ENCODE results near the gene NELFA.

The NELFA gene

DNA sequence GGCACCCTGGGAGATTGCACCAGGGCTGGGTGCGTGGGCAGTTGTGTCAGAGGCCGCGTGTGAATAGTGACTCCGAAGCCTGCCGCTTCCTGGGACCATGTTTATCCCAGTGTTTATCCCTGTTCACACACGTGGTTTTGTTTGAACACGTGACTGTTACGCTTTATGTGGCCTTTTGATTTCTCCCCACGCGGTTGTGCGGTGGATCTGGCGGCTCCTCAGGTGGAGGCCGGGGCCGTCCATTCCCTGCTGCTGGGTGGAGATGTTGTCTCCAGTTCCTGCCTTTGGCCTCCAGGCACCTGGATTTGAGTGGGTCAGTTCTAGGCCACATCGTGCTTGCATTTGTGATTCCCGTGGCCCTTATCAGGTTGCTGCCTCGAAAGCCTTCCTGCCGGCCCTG lies 35.1 kb downstream of the NELFA start:
- WGBS = 97% methylated on average over 18 of the region's 18 CpGs
- no peak overlapping the region for H2BK12ac ChIP-seq (ENCODE audit: low read length in 2 of 2)
- H2BK15ac ChIP-seq (ENCODE audit: low read depth, poor library complexity, severe bottlenecking) = no peak overlapping the region
- no peak overlapping the region for H2AFZ ChIP-seq (ENCODE audit: low read depth, low read length)
- no peak overlapping the region for H3K9ac ChIP-seq (ENCODE audit: low read length)
- H2BK120ac ChIP-seq (ENCODE audit: low read depth, low read length) = no peak overlapping the region
- H3K4me1 ChIP-seq (ENCODE audit: control insufficient read depth, insufficient read depth, low read depth, low read length) = peaks cover 4% of the 10 kb centered on the region
- no peaks in the 10 kb centered on the region for H3K27me3 ChIP-seq (ENCODE audit: control insufficient read depth in 1 of 2, insufficient read depth in 1 of 2, low read length in 2 of 2)
- H2AK5ac ChIP-seq (ENCODE audit: low read length, severe bottlenecking) = no peak overlapping the region
- H3K18ac ChIP-seq (ENCODE audit: low read depth in 1 of 2, low read length in 2 of 2) = no peak overlapping the region
- H3K9me3 ChIP-seq (ENCODE audit: control insufficient read depth, low read length) = no peaks in the 10 kb centered on the region
- H3K4me3 ChIP-seq (ENCODE audit: insufficient read depth in 1 of 2, low read depth in 1 of 2, low read length in 2 of 2) = no peak overlapping the region
- no peak for DNase-seq
- no peak overlapping the region for H2BK5ac ChIP-seq (ENCODE audit: low read depth, low read length, poor library complexity, severe bottlenecking)
- H3K14ac ChIP-seq (ENCODE audit: low read length in 2 of 2) = no peak overlapping the region
- no peak overlapping the region for H4K8ac ChIP-seq (ENCODE audit: low read length)
- no peak overlapping the region for H4K91ac ChIP-seq (ENCODE audit: low read length)
- H3K4me2 ChIP-seq (ENCODE audit: low read length, poor library complexity, severe bottlenecking) = no peak overlapping the region
- H3K4ac ChIP-seq (ENCODE audit: low read depth in 1 of 2, low read length in 2 of 2) = no peak overlapping the region
- peaks cover 45% of the 10 kb centered on the region for H3K79me1 ChIP-seq (replicated peaks; ENCODE audit: low read length, poor library complexity, severe bottlenecking)
- no peak overlapping the region for H3K23ac ChIP-seq (ENCODE audit: low read length in 2 of 2)
- peaks cover 69 to 75% of the 10 kb centered on the region in 2 experiments for H3K36me3 ChIP-seq (ENCODE audit: control insufficient read depth in 1 of 2, insufficient read depth in 2 of 2, low read depth in 1 of 2, low read length in 2 of 2)
- H3K27ac ChIP-seq (ENCODE audit: low read length, poor library complexity, severe bottlenecking) = no peak overlapping the region

DNA sequence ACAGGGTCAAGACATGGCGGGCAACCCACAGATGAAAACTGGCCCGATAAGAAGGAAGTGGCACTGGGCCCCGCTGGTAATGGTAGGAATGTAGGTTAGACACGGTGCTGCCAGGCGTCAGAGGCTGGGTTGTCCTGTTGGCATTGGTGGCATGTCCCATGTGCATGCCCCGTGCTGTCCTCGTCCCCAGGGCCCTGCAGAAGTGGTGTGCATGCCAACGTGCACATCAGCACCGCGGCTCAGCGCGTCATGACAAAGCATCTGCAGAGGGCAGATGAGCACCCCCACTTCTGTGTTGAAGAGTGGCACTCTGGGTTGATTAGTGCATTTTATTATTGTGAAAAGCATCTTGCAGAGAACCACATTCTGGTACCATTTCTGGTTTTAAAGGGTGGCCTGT lies 35.6 kb downstream of the NELFA start:
- Histone ChIP-seq H3K4me2 (ENCODE audit: low read length, poor library complexity, severe bottlenecking) (no peak overlapping the region), H3K9me3 (ENCODE audit: control insufficient read depth, low read length) (no peaks in the 10 kb centered on the region), H3K23ac (ENCODE audit: low read length in 2 of 2) (no peak overlapping the region), H3K4ac (ENCODE audit: low read depth in 1 of 2, low read length in 2 of 2) (no peak overlapping the region), H2BK15ac (ENCODE audit: low read depth, poor library complexity, severe bottlenecking) (no peak overlapping the region), H2BK5ac (ENCODE audit: low read depth, low read length, poor library complexity, severe bottlenecking) (no peak overlapping the region), H3K14ac (ENCODE audit: low read length in 2 of 2) (no peak overlapping the region), H3K18ac (ENCODE audit: low read depth in 1 of 2, low read length in 2 of 2) (no peak overlapping the region), H3K27me3 (ENCODE audit: control insufficient read depth in 1 of 2, insufficient read depth in 1 of 2, low read length in 2 of 2) (no peaks in the 10 kb centered on the region), H3K4me3 (ENCODE audit: insufficient read depth in 1 of 2, low read depth in 1 of 2, low read length in 2 of 2) (no peak overlapping the region), H2AK5ac (ENCODE audit: low read length, severe bottlenecking) (no peak overlapping the region), H2BK12ac (ENCODE audit: low read length in 2 of 2) (no peak overlapping the region), H4K8ac (ENCODE audit: low read length) (no peak overlapping the region), H4K91ac (ENCODE audit: low read length) (no peak overlapping the region), H3K27ac (ENCODE audit: low read length, poor library complexity, severe bottlenecking) (no peak overlapping the region), H3K9ac (ENCODE audit: low read length) (no peak overlapping the region), H2AFZ (ENCODE audit: low read depth, low read length) (no peak overlapping the region), H3K36me3 (ENCODE audit: control insufficient read depth in 1 of 2, insufficient read depth in 2 of 2, low read depth in 1 of 2, low read length in 2 of 2) (peaks cover 67 to 71% of the 10 kb centered on the region in 2 experiments), H3K79me1 (replicated peaks; ENCODE audit: low read length, poor library complexity, severe bottlenecking) (peaks cover 41% of the 10 kb centered on the region), H3K4me1 (ENCODE audit: control insufficient read depth, insufficient read depth, low read depth, low read length) (peaks cover 4% of the 10 kb centered on the region), H2BK120ac (ENCODE audit: low read depth, low read length) (no peak overlapping the region)
- no peak for DNase-seq
- 96% methylated on average over 12 of the region's 12 CpGs for WGBS

DNA sequence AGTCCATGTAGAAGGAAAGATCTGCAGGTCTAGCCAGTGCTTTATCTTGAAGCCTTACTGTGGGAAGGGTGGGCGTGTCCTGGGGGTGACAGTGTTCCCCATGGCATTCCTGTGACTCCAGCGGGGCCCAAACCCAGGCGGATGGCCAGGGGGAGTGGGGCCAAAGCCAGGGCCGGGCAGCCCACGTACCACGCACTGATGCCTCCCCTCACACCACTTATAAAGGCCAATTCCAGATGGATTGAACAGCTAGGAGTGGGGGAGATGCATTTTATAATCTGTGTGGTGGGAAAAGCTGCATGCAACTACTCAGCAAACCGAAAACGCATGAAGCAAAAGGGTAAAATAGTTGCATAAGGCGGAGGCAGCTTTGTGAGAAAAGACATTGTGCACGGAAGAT lies 36.4 kb downstream of the NELFA start:
- WGBS = 96% methylated on average over 7 of the region's 10 CpGs
- H3K4me1 ChIP-seq (ENCODE audit: control insufficient read depth, insufficient read depth, low read depth, low read length) = peaks cover 4% of the 10 kb centered on the region

DNA sequence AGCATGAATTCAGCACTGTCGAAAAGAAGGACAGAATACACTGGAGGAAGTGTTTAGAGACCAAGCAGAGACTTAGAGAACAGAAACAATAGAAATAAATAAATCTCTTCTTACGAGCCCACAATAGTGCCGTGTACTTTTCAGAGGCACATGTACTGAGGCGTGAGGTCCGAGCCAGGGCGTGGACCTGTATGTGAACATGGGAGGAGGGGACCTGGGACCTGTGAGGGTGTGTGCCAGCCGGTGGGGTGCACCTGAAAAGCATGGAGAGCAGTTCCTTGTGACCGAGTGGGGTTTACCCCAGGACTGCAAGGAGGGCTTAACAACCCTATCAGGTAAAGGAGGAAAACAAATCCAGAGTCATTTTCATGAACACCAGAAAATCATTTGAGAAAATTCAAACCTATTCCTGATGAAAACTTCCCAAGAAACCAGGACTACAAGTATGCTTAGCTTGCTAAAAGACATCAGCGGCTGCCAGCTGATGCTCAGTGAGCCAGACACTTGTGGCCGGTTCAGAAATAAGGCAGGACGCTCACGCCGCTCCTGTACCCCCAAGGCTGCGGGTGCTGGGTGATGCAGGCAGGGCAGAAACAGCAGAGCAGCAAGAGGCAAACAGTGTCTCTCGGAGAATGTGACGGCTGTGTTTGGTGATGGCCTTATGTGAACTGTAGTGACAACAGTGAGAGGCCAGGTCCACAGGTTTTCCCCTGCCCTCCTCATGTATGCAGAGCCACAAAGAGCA lies 37.1 kb downstream of the NELFA start:
- DNase-seq = no peak
- no peak overlapping the region for H3K9ac ChIP-seq (ENCODE audit: low read length)
- H3K4me3 ChIP-seq (ENCODE audit: insufficient read depth in 1 of 2, low read depth in 1 of 2, low read length in 2 of 2) = no peak overlapping the region
- H3K27me3 ChIP-seq (ENCODE audit: control insufficient read depth in 1 of 2, insufficient read depth in 1 of 2, low read length in 2 of 2) = no peaks in the 10 kb centered on the region
- H4K91ac ChIP-seq (ENCODE audit: low read length) = no peak overlapping the region
- H4K8ac ChIP-seq (ENCODE audit: low read length) = no peak overlapping the region
- H3K4me2 ChIP-seq (ENCODE audit: low read length, poor library complexity, severe bottlenecking) = no peak overlapping the region
- peaks cover 36% of the 10 kb centered on the region for H3K79me1 ChIP-seq (replicated peaks; ENCODE audit: low read length, poor library complexity, severe bottlenecking)
- H3K18ac ChIP-seq (ENCODE audit: low read depth in 1 of 2, low read length in 2 of 2) = no peak overlapping the region
- no peak overlapping the region for H3K27ac ChIP-seq (ENCODE audit: low read length, poor library complexity, severe bottlenecking)
- H3K4me1 ChIP-seq (ENCODE audit: control insufficient read depth, insufficient read depth, low read depth, low read length) = peaks cover 4% of the 10 kb centered on the region
- no peak overlapping the region for H2BK120ac ChIP-seq (ENCODE audit: low read depth, low read length)
- H2AFZ ChIP-seq (ENCODE audit: low read depth, low read length) = no peak overlapping the region
- H3K4ac ChIP-seq (ENCODE audit: low read depth in 1 of 2, low read length in 2 of 2) = no peak overlapping the region
- WGBS = 98% methylated on average over 16 of the region's 16 CpGs
- no peaks in the 10 kb centered on the region for H3K9me3 ChIP-seq (ENCODE audit: control insufficient read depth, low read length)
- no peak overlapping the region for H2BK15ac ChIP-seq (ENCODE audit: low read depth, poor library complexity, severe bottlenecking)
- H3K23ac ChIP-seq (ENCODE audit: low read length in 2 of 2) = no peak overlapping the region
- no peak overlapping the region for H2AK5ac ChIP-seq (ENCODE audit: low read length, severe bottlenecking)
- H2BK12ac ChIP-seq (ENCODE audit: low read length in 2 of 2) = no peak overlapping the region
- H3K36me3 ChIP-seq (ENCODE audit: control insufficient read depth in 1 of 2, insufficient read depth in 2 of 2, low read depth in 1 of 2, low read length in 2 of 2) = peaks cover 54 to 58% of the 10 kb centered on the region in 2 experiments
- no peak overlapping the region for H3K14ac ChIP-seq (ENCODE audit: low read length in 2 of 2)
- no peak overlapping the region for H2BK5ac ChIP-seq (ENCODE audit: low read depth, low read length, poor library complexity, severe bottlenecking)

More for the DNA sequence above, 36.4 kb downstream of the NELFA start:
- Histone ChIP-seq H3K36me3 (ENCODE audit: control insufficient read depth in 1 of 2, insufficient read depth in 2 of 2, low read depth in 1 of 2, low read length in 2 of 2) (peaks cover 61 to 65% of the 10 kb centered on the region in 2 experiments), H3K23ac (ENCODE audit: low read length in 2 of 2) (peak overlapping the region in 1 of 2 experiments; percentile 27), H4K91ac (ENCODE audit: low read length) (no peak overlapping the region), H3K79me1 (replicated peaks; ENCODE audit: low read length, poor library complexity, severe bottlenecking) (peaks cover 39% of the 10 kb centered on the region), H3K4me2 (ENCODE audit: low read length, poor library complexity, severe bottlenecking) (no peak overlapping the region), H2AFZ (ENCODE audit: low read depth, low read length) (no peak overlapping the region), H3K9ac (ENCODE audit: low read length) (no peak overlapping the region), H3K14ac (ENCODE audit: low read length in 2 of 2) (no peak overlapping the region), H2BK5ac (ENCODE audit: low read depth, low read length, poor library complexity, severe bottlenecking) (no peak overlapping the region), H2AK5ac (ENCODE audit: low read length, severe bottlenecking) (no peak overlapping the region), H3K27ac (ENCODE audit: low read length, poor library complexity, severe bottlenecking) (no peak overlapping the region), H3K4me3 (ENCODE audit: insufficient read depth in 1 of 2, low read depth in 1 of 2, low read length in 2 of 2) (no peak overlapping the region), H4K8ac (ENCODE audit: low read length) (no peak overlapping the region), H3K9me3 (ENCODE audit: control insufficient read depth, low read length) (no peaks in the 10 kb centered on the region), H2BK15ac (ENCODE audit: low read depth, poor library complexity, severe bottlenecking) (no peak overlapping the region), H3K27me3 (ENCODE audit: control insufficient read depth in 1 of 2, insufficient read depth in 1 of 2, low read length in 2 of 2) (no peaks in the 10 kb centered on the region), H2BK12ac (ENCODE audit: low read length in 2 of 2) (no peak overlapping the region), H3K18ac (ENCODE audit: low read depth in 1 of 2, low read length in 2 of 2) (no peak overlapping the region), H3K4ac (ENCODE audit: low read depth in 1 of 2, low read length in 2 of 2) (no peak overlapping the region), H2BK120ac (ENCODE audit: low read depth, low read length) (no peak overlapping the region)
- DNase-seq = no peak

Measured in mesenchymal stem cell (in vitro differentiated cells and primary cell).